Measurements from ENCODE around the gene VWA2.

VWA2 gene

DNA sequence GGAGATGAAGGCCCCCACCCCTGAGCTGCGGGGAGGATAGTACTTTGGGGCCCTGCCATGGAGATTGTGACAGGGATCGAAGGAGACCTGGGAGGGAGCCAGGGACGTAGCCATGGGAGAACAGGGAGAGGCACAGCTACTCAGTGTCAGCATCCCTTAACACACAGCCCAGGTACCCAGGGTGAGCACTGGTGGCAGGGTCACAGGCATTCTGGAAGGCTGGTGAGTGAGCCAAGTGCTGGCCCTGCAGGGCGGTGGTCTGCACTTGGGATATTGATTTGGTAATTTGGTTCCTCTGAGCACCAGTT lies 39.8 kb downstream of the VWA2 start:
- DNase-seq: no peak

DNA sequence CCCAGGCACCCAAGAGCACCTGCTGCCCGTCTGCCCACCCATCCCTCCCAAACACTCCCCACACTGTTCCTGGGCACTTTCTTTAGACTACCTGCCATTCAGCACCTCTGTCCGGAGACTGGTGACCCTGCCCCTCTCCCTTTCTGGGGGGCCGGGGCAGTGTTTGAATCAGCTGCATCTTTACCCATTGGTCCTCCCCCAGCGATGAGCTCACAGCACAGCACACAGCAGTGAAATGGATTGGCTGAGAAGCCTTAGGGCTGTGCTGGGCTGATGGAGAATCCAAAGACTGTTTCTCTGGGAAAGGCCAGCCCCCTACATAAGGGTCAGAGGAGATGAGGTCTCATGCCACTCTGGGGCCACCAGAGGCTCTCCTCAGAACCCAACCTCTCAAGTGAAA lies 40.2 kb downstream of the VWA2 start:
- no peak for DNase-seq

DNA sequence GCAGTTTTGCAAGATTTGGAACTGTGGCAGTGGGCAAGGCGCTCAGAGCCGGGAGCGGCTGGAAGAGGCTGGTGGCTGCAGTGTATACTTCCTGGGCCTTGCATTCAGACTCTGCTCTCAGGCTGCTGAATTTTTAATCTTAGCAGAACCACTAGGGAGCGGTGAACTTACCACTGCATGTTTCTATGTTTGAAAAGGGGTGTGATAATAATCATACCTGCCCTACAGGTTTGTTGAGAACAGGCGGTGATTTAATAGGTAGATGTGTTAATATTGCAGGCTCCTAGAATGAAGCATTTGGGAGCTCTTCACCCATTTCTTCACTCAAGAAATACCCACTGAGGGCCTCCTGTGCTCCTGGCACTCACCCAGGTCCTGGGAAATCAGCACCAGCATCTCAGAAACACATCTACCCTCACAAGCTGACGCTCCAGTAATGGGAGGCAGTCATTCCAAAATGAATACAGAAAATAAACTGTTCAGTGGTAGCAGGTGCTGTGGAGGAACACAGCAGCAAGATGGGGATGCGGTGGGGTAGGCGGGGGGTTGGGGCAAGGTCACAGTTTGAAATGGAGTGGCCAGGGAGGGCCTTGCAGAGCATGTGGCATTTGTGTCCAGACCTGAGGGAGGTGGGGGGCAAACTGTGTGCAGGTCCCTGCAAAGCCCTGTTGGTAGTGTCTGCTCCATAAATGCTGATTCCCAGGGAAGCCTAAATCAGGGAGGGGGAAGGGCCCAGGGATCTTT lies 41.0 kb downstream of the VWA2 start:
- DNase-seq: no peak

DNA sequence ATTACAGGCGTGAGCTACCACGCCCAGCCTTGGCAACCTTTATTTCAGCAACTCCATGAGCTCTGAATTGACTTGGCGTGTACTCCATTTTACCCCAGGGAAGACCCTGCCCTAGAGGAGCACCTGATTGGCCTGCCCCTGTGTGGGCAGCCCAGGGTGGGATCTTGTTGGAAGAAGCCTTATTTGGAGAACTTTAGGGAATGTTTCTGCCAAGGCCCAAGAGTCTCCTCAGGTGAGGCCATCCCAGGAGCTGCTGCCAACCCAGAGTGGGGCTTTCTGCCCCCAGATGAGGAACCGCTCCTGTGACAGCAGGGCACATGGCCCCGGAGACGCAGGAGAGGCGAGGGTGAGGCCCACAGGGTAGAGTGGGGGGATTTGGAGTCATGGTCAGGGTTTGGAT lies 42.0 kb downstream of the VWA2 start:
- no peak for DNase-seq

DNA sequence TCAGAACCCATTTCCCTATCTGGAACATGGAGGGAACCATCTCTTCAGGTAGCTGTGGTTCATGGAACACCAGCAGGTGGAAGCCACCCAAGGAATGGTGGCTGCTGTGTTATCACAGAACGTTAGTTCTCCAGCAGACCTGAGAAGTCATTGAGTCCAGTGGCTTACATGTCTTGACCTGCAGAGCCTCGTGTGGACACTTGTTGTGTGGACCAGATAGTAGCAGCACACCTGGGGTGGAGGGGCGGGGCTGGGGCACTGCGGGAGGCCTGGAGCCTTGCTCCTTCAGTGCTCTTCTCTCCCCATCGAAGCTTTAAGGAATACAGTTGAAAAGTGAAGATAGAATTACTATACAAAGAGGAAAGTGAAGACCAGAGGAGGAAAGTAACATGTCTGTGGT lies 42.4 kb downstream of the VWA2 start:
- DNase-seq: no peak

DNA sequence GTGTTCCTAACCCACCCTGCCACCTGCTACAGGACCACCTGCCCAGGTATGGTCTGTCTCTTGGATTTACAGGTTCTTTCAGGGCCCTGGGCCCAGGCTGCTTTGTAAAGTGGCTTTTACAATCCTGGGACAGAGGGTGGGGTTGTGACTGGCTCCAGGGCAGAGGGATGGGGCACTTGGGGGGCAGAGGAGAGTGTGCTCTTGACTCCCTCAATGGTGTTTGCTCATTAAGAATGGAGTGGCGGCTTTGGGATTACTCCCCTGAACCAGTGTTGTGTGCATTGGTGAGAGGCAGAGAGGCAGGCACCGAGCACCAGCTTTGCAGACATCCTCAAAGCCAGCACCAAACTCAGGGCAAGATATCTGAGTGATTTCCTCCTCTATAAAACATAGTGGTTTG lies 43.5 kb downstream of the VWA2 start:
- no peak for DNase-seq

DNA sequence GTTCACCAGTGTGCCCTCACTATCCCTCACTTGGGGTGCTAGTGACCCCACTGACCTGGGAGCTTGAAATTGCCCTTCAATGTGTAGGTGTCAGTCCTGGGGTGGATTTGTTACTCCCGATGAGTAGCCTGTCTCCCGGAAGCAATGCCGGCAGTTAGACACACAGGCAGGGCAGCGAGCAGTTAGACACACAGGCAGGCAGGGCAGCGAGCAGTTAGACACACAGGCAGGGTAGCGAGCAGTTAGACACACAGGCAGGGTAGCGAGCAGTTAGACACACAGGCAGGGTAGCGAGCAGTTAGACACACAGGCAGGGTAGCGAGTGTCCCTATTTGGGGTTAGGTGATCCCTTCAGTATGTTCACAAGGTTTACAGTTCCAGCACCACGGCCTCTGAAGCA lies 44.0 kb downstream of the VWA2 start:
- DNase-seq: no peak

DNA sequence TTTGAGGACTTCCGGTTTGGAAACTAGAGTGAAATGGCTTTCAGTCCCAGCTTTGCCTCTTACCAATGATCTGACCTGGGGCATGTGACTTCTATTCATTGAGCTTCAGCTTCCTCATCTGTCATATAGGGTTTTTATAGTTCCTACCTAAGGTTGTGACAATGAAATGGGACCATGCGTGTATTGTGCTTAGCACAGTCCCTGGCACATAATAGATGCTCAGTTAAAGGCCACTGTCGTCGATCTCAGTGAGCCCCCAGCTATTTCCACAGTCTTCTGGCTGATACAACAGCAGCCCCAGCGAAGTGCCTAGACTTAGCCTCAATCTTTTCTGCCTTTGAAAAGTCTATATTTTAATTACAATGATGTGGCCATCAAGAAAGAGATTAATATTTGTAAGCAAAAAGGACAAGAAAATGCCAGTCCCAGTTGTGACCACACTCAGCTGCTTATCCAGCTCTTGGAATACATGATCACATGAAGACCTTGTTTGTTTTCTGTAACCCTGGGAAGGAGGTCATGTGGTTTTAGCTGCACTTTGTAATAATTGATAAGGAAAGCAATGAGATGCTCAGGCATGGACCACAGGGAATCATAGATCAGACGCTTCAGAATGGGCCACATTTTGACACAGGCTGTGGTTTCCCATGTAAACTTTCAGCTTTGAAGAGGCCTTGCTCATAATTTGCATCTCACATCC lies 44.6 kb downstream of the VWA2 start:
- no peak for DNase-seq

DNA sequence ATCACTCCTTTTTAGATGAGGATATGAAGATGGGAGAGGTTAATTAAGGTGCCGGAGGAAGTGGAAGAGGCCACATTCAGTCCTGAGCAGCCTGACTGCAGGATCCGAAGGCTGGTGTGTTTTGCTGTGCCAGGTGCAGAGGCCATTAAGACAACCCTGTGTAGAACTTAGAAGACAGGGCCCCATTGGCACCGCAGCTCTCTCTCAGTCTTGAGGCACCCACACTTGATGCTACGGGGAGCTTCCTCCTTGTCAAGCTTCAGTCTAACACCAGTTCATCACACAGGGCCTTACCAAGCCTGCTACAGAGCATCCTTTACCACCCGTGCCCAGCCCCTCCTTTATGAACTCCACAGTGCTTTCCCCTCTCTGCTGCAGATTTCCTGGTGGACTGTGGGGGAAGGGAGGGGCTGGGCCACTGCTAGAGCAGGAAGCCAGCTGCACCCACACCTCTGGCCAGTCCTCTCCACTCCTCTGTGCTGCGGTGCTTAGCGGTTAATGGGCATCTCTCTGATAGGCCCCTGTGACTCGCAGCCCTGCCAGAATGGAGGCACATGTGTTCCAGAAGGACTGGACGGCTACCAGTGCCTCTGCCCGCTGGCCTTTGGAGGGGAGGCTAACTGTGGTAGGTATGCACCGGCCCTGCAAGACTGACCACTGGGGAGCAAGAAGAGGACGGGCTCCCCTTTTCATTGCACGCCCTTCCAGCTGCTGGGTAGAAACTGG lies 45.5 kb downstream of the VWA2 start:
- DNase-seq: no peak

DNA sequence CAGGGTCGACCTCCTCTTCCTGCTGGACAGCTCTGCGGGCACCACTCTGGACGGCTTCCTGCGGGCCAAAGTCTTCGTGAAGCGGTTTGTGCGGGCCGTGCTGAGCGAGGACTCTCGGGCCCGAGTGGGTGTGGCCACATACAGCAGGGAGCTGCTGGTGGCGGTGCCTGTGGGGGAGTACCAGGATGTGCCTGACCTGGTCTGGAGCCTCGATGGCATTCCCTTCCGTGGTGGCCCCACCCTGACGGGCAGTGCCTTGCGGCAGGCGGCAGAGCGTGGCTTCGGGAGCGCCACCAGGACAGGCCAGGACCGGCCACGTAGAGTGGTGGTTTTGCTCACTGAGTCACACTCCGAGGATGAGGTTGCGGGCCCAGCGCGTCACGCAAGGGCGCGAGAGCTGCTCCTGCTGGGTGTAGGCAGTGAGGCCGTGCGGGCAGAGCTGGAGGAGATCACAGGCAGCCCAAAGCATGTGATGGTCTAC lies 46.9 kb downstream of the VWA2 start:
- no peak for DNase-seq

DNA sequence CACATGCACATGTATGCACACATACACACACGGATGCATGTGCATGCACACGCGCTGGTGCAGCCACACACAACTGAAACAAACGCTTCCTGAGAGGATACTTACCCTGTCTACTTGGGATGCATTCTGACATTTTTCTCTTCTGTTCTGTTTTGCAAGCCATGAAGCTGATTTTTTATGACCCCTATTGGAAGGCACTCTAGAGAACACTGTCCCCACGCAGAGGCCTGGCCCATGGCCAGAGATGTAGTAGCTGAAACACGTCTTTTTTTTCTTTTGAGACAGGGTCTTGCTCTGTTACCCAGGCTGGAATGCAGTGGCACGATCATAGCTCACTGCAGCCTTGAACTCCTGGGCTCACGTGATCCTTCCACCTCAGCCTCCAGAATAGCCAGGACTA lies 47.9 kb downstream of the VWA2 start:
- no peak for DNase-seq

DNA sequence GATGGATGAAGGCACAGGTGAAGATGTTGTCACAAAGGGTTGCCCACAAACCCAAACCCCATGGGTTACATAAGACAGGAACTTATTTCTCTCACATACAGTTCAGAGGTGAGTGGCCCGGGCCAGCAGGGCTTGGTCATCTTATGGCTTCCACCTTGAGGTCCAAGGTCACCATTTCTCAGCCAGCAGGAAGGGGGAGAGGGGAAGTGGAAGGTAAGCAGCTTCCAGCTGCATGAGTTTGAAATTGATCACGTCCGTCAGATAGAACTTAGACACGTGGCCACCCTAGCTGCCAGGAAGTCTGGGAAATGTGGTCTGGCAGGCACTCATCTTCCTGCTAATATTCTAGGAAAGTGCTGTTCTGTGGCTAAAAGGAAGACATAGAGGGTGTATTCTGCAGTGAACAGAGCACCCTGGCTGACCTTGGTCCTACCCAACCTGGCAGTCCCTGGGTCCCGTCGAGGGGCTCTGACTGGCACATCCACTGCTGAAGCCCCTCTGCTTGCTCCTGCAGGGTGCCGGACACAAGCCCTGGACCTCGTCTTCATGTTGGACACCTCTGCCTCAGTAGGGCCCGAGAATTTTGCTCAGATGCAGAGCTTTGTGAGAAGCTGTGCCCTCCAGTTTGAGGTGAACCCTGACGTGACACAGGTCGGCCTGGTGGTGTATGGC lies 49.5 kb downstream of the VWA2 start:
- no peak for DNase-seq

DNA sequence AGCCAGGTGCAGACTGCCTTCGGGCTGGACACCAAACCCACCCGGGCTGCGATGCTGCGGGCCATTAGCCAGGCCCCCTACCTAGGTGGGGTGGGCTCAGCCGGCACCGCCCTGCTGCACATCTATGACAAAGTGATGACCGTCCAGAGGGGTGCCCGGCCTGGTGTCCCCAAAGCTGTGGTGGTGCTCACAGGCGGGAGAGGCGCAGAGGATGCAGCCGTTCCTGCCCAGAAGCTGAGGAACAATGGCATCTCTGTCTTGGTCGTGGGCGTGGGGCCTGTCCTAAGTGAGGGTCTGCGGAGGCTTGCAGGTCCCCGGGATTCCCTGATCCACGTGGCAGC lies 50.0 kb downstream of the VWA2 start:
- no peak for DNase-seq

DNA sequence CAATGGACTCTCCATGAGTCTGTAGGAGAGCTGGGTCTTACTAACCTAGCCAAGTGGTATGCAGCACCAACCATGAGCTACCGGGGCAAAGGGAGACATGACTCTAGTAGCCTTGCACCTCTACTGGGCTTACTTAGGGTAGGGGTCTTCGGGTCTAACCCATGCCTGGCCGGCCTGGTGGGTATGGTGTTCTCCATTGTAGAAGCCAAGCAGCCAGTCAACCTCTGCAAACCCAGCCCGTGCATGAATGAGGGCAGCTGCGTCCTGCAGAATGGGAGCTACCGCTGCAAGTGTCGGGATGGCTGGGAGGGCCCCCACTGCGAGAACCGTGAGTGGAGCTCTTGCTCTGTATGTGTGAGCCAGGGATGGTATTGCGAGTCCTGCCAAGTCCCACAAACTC lies 51.0 kb downstream of the VWA2 start:
- DNase-seq: no peak

DNA sequence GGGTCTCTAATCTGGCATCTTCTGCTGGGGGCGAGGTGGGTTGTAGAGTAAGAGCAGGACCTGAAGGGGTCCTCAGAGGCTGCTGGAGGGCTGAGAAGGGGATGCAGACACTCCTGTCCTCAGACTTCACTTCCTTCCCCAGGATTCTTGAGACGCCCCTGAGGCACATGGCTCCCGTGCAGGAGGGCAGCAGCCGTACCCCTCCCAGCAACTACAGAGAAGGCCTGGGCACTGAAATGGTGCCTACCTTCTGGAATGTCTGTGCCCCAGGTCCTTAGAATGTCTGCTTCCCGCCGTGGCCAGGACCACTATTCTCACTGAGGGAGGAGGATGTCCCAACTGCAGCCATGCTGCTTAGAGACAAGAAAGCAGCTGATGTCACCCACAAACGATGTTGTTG lies 52.0 kb downstream of the VWA2 start:
- DNase-seq: no peak

DNA sequence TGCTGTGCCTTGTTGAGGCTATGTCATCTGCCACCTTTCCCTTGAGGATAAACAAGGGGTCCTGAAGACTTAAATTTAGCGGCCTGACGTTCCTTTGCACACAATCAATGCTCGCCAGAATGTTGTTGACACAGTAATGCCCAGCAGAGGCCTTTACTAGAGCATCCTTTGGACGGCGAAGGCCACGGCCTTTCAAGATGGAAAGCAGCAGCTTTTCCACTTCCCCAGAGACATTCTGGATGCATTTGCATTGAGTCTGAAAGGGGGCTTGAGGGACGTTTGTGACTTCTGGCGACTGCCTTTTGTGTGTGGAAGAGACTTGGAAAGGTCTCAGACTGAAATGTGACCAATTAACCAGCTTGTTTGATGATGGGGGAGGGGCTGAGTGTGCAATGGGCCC lies 52.5 kb downstream of the VWA2 start:
- DNase-seq: no peak

DNA sequence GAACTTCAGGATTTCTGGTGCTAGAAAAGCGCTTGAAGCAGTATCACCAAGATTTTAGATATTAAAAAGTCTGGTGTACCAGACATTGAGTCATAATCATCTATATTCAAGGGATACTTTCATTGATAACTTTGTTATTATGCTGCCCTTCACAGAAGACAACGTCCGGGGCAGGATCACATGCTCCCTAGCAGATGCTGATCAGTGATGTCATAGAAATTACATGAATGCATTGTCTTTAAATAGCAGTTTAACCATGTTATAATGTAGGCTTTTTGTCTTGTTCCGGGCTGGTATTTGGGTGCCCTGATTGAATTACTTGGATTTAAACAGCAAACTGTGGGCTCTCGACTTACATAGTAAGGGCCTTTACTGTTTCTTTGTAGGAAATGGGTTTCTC lies 54.0 kb downstream of the VWA2 start:
- no peak for DNase-seq

DNA sequence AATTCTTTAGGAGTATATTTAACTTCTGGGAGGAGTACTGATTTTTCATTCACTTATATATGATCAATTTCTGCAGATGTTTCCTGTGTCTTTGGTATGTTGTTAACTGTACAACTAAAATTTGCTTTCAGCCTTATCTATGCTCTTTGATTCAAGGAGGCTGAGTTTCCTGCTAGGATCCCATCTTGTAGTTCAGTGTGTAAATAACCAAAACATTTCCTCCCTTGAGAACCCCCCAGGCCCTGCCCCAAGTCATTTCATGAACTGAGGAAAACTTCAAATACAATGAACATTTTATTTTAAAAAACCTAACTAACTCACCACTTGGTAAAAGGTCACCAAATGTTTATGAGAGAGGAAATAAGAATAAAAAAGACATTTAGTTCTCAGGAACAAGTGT lies 55.5 kb downstream of the VWA2 start:
- DNase-seq: no peak

DNA sequence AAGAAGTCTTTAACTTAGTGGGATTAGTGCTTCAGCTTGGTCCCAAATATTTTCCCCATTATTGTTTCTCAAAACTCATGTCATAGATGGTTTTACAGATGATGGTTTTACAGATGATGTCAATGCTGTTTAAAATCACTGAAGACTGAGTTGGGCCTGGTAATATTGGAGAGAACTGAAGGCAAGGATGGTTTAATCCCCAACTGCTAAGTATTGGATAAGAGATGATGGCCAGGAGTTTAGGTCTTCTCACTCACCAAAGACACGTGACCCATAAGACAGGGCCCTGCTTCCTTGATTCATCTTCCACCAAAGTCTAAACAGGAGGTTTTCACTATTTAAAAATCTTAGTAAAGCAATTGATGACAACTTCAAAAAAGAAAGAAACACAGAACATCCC lies 56.3 kb downstream of the VWA2 start:
- no peak for DNase-seq

DNA sequence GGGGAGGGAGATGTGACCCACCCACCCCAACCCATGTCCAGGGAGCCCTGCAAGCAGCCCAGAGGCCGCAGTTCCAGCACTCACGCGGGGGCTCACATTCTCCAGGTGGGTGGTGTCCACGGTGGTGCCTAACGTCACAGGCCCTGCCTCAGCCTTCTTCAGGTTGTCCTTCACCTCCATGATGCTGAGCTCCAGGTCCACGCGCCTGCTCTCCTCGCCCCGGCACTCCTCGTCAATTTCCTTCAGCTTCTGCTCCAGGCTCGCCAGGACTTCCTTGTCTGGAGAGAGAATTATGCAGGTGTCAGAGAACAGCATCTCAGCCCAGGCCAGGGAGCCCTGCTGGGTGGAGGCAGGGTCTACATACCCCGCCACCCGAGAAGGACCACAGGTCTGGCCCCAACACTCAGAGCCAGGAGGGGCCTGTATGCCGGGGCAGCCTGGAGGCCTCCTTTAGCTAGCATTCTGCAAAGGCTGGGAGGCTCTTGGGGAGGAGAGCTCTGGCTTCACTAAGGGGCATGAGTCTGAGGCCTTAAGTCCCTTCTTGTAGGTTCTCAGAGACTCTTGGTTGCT lies 58.2 kb downstream of the VWA2 start:
- no peak for DNase-seq

DNA sequence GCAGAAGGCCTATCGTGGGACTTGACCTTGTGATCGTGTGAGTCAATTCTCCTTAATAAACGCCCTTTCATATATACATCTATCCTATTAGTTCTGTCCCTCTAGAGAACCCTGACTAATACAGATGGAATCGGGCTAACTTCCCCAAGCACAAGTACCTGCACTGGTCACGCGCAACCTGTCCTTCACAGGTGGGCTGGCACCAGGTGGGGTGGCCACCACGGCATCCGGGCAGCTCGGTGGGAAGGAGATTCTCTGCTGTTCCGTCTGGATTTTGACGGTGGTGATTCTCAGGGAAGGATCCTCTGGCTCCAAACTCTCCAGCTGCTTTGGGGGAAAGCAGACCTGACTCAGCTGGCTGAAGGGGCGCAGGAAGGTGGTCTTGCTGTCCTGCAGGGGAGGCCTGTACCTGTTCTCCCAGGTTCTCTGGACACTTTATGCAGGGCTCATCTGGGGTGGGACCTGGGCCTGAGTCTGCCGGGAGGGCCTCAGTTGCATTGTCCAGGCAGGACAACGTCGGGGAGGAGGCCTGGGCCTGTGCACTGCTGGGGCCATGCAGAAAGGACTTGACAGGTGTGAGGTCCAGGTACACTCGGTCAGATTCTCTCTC lies 61.1 kb downstream of the VWA2 start:
- no peak for DNase-seq

DNA sequence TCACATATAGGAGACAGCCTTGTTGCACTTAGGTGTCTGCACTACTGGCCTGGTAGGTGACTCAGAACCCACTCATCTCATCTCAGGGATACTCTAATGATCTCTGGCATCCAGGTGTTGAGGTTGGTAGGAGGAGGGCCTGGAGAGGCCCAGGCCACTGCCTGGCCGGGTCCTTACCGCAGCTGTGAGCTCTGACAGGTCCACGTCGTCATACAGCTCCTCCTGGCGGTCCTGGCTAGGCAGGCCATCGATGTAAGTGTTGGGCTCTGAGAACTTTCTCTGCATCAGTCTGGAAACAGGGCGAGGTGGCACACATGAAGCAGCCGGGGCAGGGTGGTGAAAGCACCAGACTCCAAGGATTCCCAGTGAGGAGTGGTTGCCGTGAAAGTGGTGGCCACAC lies 62.1 kb downstream of the VWA2 start:
- no peak for DNase-seq
